Stimulated activated effector memory CD8-positive, alpha-beta T cell treated with anti-CD3 and anti-CD28 coated beads, Interleukin-12 subunit alpha, Interleukin-12 subunit beta, amount 100 ng/mL, for 72 hours (primary cell): ENCODE measurements around the gene DHRS3.
"Not testable (repeated sequence)": the region's sequence is repeated elsewhere in the genome, so short reads cannot be mapped to it uniquely, and the experiment has no call there.

ENCODE experiments used
- ATAC-seq: fragments of 150-1000 bp; cut with Tn5 transposase; 2 replicates; pipeline ENCODE4 v1.10.0; 2021
- DNase-seq, 2 donors: peaks; one replicate each; pipeline ENCODE4 v3.0.0; 2021 to 2022; ENCODE audit warnings: low spot score in 2 of 2
- H3K27ac Mint-ChIP-seq: one replicate; pipeline ENCODE4 v1.8.0; 2022; ENCODE audit warnings: mild to moderate bottlenecking, mixed read lengths
- H3K36me3 Mint-ChIP-seq: one replicate; pipeline ENCODE4 v1.8.0; 2022; ENCODE audit warnings: mild to moderate bottlenecking, mixed read lengths
- H3K4me1 Mint-ChIP-seq: one replicate; pipeline ENCODE4 v1.8.0; 2022; ENCODE audit warnings: mixed read lengths
- H3K4me3 Mint-ChIP-seq: one replicate; pipeline ENCODE4 v1.8.0; 2022; ENCODE audit warnings: mild to moderate bottlenecking, mixed read lengths
- H3K9me3 Mint-ChIP-seq: one replicate; pipeline ENCODE4 v1.8.0; 2022; ENCODE audit warnings: mixed read lengths

The DHRS3 gene

DNA sequence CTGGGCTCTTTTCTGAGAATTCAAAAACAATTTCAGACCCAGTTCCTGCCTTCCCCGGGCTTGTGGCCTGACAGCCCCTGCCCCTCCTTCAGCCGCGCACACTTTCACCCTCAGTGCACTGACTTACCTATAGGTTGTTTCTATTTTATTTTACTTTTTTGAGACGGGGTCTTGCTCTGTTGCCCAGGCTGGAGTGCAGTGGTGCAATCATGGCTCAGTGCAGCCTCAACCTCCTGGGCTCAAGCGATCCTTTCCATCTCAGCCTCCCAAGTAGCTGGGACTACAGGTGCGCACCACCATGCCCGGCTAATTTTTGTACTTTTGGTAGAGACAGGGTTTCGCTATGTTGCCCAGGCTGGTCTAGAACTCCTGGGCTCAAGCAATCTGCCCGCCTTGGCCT lies 27.4 kb upstream of the DHRS3 start:
- DNase-seq, H3K4me3 Mint-ChIP-seq, ATAC-seq, H3K36me3 Mint-ChIP-seq, H3K9me3 Mint-ChIP-seq, H3K4me1 Mint-ChIP-seq, H3K27ac Mint-ChIP-seq: not testable (repeated sequence)

DNA sequence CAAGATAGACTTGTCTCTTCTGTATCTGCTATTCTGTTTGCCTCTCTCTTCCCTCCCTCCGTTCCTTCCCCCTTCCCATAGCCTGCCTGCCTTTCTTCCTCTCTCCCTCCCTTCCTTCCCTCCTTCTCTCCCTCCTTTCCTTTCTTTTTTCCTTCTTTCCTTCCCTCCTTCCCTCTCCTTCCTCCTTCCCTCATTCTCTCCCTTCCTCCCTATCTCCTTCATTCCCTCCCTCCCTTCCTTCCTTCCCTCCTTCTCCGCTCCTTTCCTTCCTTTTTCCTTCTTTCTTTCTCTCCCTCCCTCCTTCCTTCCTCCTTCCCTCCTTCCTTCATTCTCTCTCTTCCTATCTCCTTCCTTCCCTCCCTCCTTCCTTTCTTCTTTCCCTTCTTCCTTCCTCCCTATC lies 26.8 kb upstream of the DHRS3 start:
- Mint-ChIP-seq H3K27ac (no peak overlapping the region), H3K4me1 (peaks cover 6% of the 10 kb centered on the region), H3K4me3 (no peak overlapping the region), H3K36me3 (no peaks in the 10 kb centered on the region), H3K9me3 (peaks cover 15% of the 10 kb centered on the region)
- DNase-seq (no peak), ATAC-seq (no peak)

DNA sequence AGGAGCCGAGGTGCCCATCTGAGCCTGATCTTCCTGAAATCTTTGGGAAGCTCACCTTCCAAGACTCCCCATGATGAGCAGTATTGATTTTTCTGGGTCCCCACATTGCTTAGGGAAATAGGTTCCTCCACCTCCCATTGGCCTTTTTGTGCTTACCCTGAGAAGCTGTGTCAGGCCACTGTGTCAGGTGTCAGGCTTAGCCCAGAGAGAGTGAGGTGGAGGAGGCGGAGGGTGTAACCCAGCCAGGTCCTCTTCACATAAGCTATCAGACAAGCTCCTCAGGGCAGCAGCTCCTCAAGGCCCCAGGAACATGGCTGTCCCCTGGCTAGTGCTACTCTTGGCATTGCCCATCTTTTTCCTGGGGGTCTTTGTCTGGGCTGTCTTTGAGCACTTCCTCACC lies 26.2 kb upstream of the DHRS3 start:
- Mint-ChIP-seq H3K36me3 (no peaks in the 10 kb centered on the region), H3K9me3 (peaks cover 18% of the 10 kb centered on the region), H3K4me3 (no peak overlapping the region), H3K4me1 (peaks cover 5% of the 10 kb centered on the region), H3K27ac (no peak overlapping the region)
- ATAC-seq (no peak), DNase-seq (no peak)

DNA sequence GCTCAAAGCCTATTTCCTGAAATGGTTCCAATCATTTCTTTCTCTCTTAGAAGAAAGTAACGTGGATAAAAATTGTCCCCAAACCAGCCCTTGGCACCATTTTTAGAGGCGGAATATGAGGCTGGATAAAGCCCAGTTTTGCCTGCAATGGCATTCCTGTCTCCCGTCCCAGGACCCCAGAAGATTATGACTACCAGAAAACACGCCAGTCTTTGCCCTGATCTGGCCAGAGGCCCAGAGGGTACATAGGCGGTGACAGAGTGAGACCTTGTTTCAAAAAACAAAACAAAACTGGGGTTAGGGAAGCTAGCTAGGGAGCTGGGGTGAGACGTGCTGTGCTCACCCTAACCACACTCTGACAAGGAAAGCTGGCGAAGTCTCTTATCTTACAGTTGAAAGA lies 25.8 kb upstream of the DHRS3 start, which contains the start of gene AADACL4:
TSS of gene AADACL4 (plus strand) at position 301 of the 400 bp plus-strand sequence. CDS start 462 bp downstream, outside the sequence.
- Mint-ChIP-seq H3K4me3 (no peak within 1 kb of the TSS), H3K27ac (no peak within 1 kb of the TSS), H3K36me3 (no peaks in the 10 kb centered on the region), H3K4me1 (peaks cover under 1% of the 10 kb centered on the region), H3K9me3 (peaks cover 20% of the 10 kb centered on the region)
- no peak for ATAC-seq
- no peak for DNase-seq

DNA sequence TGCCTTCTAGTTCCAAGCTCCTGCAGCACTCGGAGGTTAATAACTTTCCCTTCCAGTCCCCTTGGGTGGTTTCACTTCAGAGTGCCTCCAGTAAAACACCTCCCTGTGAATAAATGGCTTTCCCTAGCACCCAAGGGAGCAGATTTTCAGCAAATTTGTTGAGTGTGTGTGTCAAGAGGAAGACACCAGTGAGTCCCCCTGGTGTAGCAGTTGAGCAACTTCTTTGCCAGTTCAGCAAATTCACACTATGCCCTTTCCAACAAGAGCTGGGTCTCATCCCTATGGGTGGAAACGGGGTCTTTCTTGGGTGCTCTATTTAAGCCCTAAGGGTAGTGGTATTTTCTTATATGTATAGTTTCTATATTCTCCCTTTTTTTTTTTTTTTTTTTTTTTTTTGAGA lies 25.1 kb upstream of the DHRS3 start:
- Mint-ChIP-seq H3K36me3 (no peaks in the 10 kb centered on the region), H3K4me1 (no peaks in the 10 kb centered on the region), H3K27ac (no peak overlapping the region), H3K4me3 (no peak overlapping the region), H3K9me3 (peaks cover 23% of the 10 kb centered on the region)
- DNase-seq (no peak), ATAC-seq (no peak)

DNA sequence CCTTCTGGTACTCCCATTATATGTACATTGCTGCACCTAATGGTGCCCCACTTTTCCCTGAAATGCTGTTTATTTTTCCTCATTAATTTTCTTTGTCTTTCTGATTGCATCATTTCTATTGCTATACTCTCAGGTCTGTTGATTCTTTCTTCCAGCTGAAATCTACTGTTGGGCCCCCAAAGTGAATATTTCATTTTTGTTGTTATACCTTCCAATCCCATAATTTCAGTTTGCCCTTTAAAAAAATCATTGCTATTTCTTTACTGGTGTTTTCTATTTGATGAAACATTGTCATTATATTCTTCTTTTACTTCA lies 22.9 kb upstream of the DHRS3 start:
- DNase-seq (no peak), ATAC-seq (no peak)
- H3K9me3 Mint-ChIP-seq, result peaks cover 23% of the 10 kb centered on the region
- no peaks in the 10 kb centered on the region for H3K36me3 Mint-ChIP-seq
- H3K4me3 Mint-ChIP-seq, result no peak overlapping the region
- no peak overlapping the region for H3K27ac Mint-ChIP-seq
- H3K4me1 Mint-ChIP-seq, result no peaks in the 10 kb centered on the region

DNA sequence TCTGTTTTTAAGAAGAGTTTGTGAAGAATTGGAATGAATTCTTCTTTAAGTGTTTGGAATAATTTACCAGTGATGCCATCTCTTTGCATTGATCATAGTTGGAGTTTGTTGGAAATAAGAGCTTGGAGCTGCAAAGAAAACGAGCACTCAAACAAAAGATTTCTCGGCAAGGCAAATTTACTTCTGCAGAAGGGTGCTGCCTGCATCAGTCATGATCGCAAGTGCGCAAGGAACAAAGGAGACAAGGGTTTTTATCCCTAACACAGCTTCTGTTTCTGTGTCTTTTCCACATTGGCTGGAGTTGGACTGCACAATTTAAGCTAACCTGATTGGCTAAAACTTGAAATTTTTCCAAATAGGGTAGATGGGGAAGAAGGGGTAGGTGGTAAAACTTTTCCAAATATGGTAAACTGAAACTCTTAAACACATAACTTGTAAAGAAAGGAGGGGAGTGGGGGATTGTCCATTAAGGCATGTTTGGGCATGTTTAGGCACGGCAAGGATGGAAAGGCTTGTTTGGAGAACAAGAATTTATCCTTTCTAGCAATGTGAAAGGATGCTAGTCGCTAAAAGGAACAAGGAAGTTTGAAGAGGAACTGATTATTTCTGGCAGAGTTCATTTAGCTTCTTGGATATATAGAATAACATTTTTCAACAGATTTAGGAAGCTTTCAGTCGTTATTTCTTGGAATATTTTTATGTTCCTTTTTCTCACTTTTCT lies 22.4 kb upstream of the DHRS3 start:
- Mint-ChIP-seq H3K27ac (no peak overlapping the region), H3K4me3 (no peak overlapping the region), H3K4me1 (no peaks in the 10 kb centered on the region), H3K9me3 (peaks cover 23% of the 10 kb centered on the region), H3K36me3 (no peaks in the 10 kb centered on the region)
- ATAC-seq (no peak), DNase-seq (no peak)

DNA sequence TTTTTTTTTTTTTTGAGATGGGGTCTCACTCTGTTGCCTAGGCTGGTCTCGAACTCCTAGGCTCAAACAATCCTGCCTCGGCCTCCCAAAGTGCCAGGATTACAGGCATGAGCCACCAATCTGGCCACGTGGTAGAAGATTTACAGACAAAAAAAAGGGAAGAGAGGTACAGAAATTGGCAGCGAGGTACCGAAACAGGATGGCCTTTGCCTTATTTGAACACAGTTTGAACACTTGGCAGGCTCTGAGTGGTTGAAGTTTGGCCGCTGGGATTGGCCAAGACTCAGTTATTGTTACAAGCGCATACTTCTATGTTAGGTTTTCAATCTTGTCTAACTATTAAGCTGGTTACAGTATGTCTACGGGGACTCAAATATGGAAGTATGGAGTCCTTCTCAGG lies 19.7 kb upstream of the DHRS3 start:
- DNase-seq, result no peak
- Mint-ChIP-seq H3K4me1 (no peaks in the 10 kb centered on the region), H3K27ac (no peak overlapping the region), H3K36me3 (no peaks in the 10 kb centered on the region), H3K9me3 (peaks cover 23% of the 10 kb centered on the region), H3K4me3 (no peak overlapping the region)
- ATAC-seq, result no peak

DNA sequence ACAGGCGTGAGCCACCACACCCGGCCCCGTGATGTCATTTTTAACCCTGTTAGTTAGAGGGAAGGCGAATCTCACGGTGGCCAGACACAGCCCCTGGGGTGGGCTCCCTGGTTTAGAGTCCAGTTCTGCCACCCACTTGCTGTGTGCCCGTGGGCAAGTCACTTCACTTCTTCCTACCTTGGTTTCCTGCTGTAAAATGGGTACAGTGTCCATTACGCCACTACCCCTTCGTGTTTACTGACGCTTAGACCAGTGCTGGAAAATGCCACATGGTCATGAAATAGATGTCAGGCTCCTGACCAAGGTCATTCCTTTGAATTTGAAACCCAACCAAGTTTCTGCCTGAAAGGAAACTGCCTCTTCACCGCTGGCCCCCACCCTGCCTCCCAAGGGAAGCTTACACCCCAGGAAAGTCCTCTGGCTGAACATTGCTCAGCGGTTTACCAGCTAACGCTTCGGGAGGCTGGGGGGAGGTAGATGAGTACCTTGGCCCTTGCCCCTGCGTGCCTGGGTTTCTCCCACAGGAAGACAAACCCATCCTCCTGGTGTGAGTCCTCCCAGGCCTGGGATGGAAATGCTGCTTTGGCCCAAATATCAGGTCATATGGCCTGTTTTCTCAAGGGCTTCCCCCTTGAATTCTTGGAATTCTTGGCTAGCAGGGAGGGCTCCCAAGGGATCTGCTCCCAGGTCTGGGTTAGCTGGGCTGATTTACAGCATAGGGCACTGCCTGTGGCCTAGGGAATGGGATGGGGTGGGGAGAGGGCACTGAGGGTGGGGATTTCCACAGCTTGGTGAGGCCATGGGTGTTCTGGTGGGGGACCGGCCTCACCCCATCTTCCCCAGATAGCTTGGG lies 18.3 kb upstream of the DHRS3 start:
- no peaks in the 10 kb centered on the region for H3K36me3 Mint-ChIP-seq
- peaks cover 22% of the 10 kb centered on the region for H3K9me3 Mint-ChIP-seq
- H3K4me3 Mint-ChIP-seq, result no peak overlapping the region
- H3K27ac Mint-ChIP-seq, result no peak overlapping the region
- H3K4me1 Mint-ChIP-seq, result no peaks in the 10 kb centered on the region
- ATAC-seq (no peak), DNase-seq (no peak)

DNA sequence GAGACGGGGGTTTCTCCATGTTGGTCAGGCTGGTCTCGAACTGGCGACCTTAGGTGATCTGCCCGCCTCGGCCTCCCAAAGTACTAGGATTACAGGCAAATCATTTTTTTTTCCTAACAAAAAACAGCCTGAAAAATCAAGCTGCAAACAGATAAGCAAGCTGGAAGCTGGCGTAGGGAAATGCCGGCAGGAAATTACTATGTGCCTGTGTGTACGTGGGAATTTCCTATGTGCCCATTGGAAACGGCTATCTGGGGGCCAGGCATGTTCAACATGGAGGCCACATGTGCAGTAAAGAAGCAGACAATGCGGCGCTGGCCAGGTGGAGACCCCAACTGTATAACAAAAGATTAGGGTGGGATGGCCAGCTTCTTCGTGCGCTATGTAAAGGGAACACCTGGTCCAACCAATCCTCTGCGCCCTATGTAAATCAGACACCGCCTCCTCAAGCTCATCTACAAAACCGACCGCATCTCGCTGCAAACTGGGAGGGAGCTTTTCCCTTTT lies 16.7 kb upstream of the DHRS3 start:
- DNase-seq (no peak), ATAC-seq (no peak)
- Mint-ChIP-seq H3K4me1 (no peaks in the 10 kb centered on the region), H3K4me3 (no peak overlapping the region), H3K36me3 (no peaks in the 10 kb centered on the region), H3K27ac (no peak overlapping the region), H3K9me3 (peaks cover 7% of the 10 kb centered on the region)

DNA sequence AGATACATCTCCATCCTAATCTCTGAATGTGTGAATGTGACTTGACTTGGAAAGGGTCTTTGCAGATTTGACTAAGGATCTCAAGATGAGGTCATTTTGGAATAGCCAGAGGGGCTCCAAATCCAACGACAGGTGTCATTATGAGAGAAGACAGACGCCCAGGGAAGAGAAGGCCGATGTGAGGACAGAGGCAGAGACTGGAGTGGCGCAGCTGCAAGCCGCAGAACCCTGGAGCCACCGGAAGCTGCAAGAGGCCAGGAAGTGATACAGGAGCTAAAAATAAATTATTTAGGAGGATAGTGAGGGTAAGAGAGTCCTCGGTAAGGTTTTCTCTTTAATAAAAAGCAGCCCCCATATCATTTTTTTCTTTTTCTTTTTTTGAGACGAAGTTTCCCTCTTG lies 16.1 kb upstream of the DHRS3 start:
- no peaks in the 10 kb centered on the region for H3K36me3 Mint-ChIP-seq
- no peak overlapping the region for H3K27ac Mint-ChIP-seq
- no peaks in the 10 kb centered on the region for H3K4me1 Mint-ChIP-seq
- peaks cover 4% of the 10 kb centered on the region for H3K9me3 Mint-ChIP-seq
- DNase-seq (no peak), ATAC-seq (no peak)
- no peak overlapping the region for H3K4me3 Mint-ChIP-seq

DNA sequence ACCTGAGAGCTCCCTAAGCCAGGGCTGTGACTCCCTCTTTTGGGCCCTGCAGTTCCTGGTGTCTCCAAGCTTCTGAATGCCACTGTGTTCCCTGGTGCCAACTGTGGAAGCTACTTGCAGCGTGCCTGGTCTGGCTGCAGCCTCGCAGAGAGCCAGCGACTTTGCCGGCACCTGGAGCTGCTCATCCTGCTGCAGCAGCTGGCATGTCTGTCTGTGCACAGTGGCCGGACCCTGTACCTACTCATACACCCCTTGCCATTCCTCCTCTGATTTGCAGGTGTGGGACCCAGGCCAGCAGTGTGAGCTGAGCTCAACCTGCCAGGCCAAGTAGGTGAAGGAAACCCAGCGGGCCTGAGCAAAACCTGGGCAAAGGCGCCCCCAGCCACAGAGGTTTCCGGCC lies 13.6 kb upstream of the DHRS3 start:
- Mint-ChIP-seq H3K4me1 (no peaks in the 10 kb centered on the region), H3K9me3 (no peaks in the 10 kb centered on the region), H3K36me3 (no peaks in the 10 kb centered on the region), H3K27ac (no peak overlapping the region), H3K4me3 (no peak overlapping the region)
- DNase-seq (no peak), ATAC-seq (no peak)

DNA sequence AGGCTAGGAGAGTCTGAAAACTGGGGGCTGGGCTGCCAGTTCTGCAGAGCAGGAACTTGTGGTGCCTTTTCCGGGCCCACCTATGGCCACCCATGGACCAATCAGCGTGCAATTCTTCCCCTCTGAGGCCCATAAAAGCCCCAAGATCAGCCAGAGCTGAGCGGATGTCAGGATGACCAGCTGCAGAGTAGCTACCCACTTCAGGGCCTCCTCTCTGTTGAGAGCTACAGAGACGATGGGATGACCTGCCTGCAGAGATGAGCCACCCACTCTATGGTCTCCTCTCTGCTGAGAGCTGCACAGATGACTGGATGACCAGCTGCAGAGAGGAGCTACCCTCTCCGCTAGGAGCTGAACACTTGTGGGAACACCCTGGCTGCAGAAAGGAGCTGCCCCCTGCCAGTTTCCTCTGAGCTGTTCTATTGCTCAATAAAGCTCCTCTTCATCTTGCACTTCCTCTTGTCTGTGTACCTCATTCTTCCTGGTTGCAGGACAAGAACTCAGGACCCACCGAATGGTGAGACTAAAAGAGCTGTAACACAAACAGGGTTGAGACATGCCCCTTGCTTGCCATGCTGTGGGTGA lies 13.0 kb upstream of the DHRS3 start:
- Mint-ChIP-seq H3K4me1 (no peaks in the 10 kb centered on the region), H3K9me3 (no peaks in the 10 kb centered on the region), H3K27ac (no peak overlapping the region), H3K4me3 (no peak overlapping the region), H3K36me3 (no peaks in the 10 kb centered on the region)
- DNase-seq, result no peak
- peak; percentile 16 for ATAC-seq

DNA sequence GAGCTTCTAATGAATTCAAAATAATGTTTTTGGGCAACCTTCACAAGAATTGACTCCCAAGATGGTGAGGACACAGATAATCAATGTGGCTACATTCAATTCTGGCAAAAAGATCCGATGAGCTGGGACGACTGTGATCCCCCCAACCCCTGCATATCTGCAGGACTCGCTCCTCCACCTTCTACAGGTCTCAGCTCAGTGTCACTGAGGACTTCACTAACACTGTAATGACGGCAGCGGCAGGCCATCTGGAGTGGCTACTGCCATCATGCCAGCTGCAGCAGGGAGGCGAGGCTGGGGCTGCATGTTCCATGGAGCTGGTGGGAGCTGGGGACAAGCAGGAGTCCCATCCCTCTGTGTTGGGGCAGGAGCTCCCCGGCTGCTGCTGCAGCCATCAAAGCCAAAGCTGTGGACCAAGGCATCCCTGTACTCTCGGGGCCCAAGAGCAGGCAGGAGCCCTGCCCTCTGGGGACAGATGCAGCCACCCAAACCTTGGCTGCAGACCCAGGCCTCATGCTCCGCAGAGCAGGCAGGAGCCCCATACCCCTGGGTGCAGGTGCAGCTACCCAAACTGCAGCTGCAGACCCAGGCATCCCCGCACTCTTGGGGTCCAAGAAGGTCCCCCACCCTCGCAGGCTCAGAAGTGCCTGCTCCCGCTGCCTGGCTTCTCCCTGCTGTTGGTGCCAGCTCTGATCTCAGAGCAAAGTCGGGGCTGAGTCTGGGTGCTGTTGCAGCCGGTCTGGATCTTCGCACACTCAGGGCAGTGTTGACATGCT lies 12.2 kb upstream of the DHRS3 start:
- H3K4me1 Mint-ChIP-seq, result no peaks in the 10 kb centered on the region
- no peak for DNase-seq
- no peaks in the 10 kb centered on the region for H3K9me3 Mint-ChIP-seq
- no peak overlapping the region for H3K27ac Mint-ChIP-seq
- H3K4me3 Mint-ChIP-seq, result no peak overlapping the region
- no peaks in the 10 kb centered on the region for H3K36me3 Mint-ChIP-seq
- ATAC-seq, result no peak

DNA sequence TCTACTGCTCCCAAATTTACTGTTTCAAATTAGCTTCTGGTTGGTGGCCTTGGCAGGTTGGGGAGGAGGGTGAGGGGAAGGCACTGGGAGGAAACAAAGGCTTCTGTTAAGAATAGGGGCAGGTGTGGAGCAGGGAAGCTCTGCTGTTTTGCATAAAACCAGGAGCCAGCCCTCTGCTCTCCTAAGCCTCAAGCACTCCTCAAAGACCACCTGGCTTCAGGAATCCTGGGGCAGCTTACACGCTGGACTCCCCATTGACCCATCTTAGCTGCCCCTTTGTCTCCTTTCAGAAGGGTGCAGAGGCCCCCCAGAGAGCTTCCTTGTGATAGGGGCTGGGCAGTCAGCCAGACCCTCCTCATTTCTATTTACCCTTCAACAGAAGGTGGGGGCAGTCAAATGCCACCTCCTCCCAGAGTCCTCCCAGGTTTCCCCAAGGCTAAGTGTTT lies 11.5 kb upstream of the DHRS3 start:
- H3K4me1 Mint-ChIP-seq, result no peaks in the 10 kb centered on the region
- H3K36me3 Mint-ChIP-seq, result no peaks in the 10 kb centered on the region
- no peak overlapping the region for H3K4me3 Mint-ChIP-seq
- no peaks in the 10 kb centered on the region for H3K9me3 Mint-ChIP-seq
- no peak for DNase-seq
- no peak for ATAC-seq
- H3K27ac Mint-ChIP-seq, result no peak overlapping the region
